Lower leg skin (tissue), 3 donors: ENCODE measurements around the gene TASP1.

Experiments
- CTCF ChIP-seq, 3 donors: fragments of 450-650 bp; IDR thresholded peaks; one replicate each; pipeline ENCODE4 v1.5.1; 2016; ENCODE audit warnings: antibody characterized with exemption in 3 of 3, mild to moderate bottlenecking in 3 of 3, moderate library complexity in 2 of 3
- POLR2A ChIP-seq, 2 donors: fragments of 450-650 bp; IDR thresholded peaks; one replicate each; pipeline ENCODE4 v1.6.1; 2016 to 2017; ENCODE audit warnings: antibody characterized with exemption in 2 of 2, mild to moderate bottlenecking in 1 of 2, moderate library complexity in 1 of 2

- no peak for TF ChIP-seq CTCF (IDR thresholded peaks at IDR 0.05)
- TF ChIP-seq POLR2A (IDR thresholded peaks at IDR 0.05), result no peak
These were observed 274.2 kb downstream of the TASP1 start for GRCh38 chr20:13364278-13365170.
